CD4-positive, alpha-beta memory T cell (primary cell): ENCODE data around the gene C5AR1. TPM values are rescaled to one million over a fixed set of nuclear protein-coding genes. Genes with fewer than 3 reads are reported as not detected.

Source experiments
- CTCF ChIA-PET: fragments of 350-600 bp; sonication (Branson Sonifier 250); formaldehyde crosslinking; loops from one replicate; lab custom pipeline; 2021; ENCODE audit warnings: inconsistent platforms; ENCODE audit not compliant: partially characterized antibody; lab: Charles Lee
- POLR2A ChIA-PET: fragments of 350-600 bp; sonication (Branson Sonifier 250); formaldehyde crosslinking; loops from one replicate; lab custom pipeline; 2021; ENCODE audit not compliant: partially characterized antibody; lab: Charles Lee
- DNase-seq, 5 donors: peaks; one replicate each; pipeline versions ENCODE4 v3.0.0 to v3.0.0-alpha.2; 2020 to 2022; ENCODE audit warnings: mixed read lengths in 1 of 5
- H3K27ac ChIP-seq: one replicate; pipeline ENCODE4 v1.7.0; 2013; ENCODE audit warnings: low read depth, low read length
- H3K27me3 ChIP-seq: 2 replicates; pipeline ENCODE4 v1.7.0; 2013; ENCODE audit warnings: mild to moderate bottlenecking, low read length, moderate library complexity; ENCODE audit not compliant: insufficient read depth
- H3K36me3 ChIP-seq: 2 replicates; pipeline ENCODE4 v1.7.0; 2013; ENCODE audit warnings: mild to moderate bottlenecking, low read length, moderate library complexity; ENCODE audit not compliant: insufficient read depth
- H3K4me1 ChIP-seq: 2 replicates; pipeline ENCODE4 v1.7.0; 2013; ENCODE audit warnings: mild to moderate bottlenecking, low read length, moderate library complexity; ENCODE audit not compliant: insufficient read depth
- H3K4me3 ChIP-seq, 2 donors: one replicate each; pipeline ENCODE4 v1.7.0; 2013; ENCODE audit warnings: low read length in 2 of 2, mild to moderate bottlenecking in 1 of 2
- H3K9me3 ChIP-seq, 2 donors: one replicate each; pipeline ENCODE4 v1.7.0; 2013; ENCODE audit warnings: low read length in 2 of 2, control low read depth in 1 of 2; ENCODE audit not compliant: control insufficient read depth in 1 of 2
- H3K27ac Mint-ChIP-seq, 7 donors: one replicate each; pipeline ENCODE4 v1.8.0; 2020 to 2021; ENCODE audit warnings: mixed read lengths in 7 of 7, mild to moderate bottlenecking in 6 of 7, inconsistent platforms in 3 of 7, moderate library complexity in 3 of 7
- H3K27me3 Mint-ChIP-seq, 2 donors: one replicate each; pipeline ENCODE4 v1.8.0; 2020 to 2021; ENCODE audit warnings: mixed read lengths in 2 of 2
- H3K36me3 Mint-ChIP-seq, 2 donors: one replicate each; pipeline ENCODE4 v1.8.0; 2020 to 2021; ENCODE audit warnings: mixed read lengths in 2 of 2, inconsistent platforms in 1 of 2, mild to moderate bottlenecking in 1 of 2
- H3K4me1 Mint-ChIP-seq, 4 donors: one replicate each; pipeline ENCODE4 v1.8.0; 2020 to 2021; ENCODE audit warnings: mixed read lengths in 4 of 4, mild to moderate bottlenecking in 1 of 4
- H3K4me3 Mint-ChIP-seq, 8 donors: one replicate each; pipeline ENCODE4 v1.8.0; 2020 to 2021; ENCODE audit warnings: mixed read lengths in 8 of 8, mild to moderate bottlenecking in 7 of 8, moderate library complexity in 6 of 8, inconsistent platforms in 3 of 8
- H3K9me3 Mint-ChIP-seq, 8 donors: one replicate each; pipeline ENCODE4 v1.8.0; 2020 to 2021; ENCODE audit warnings: mixed read lengths in 8 of 8, mild to moderate bottlenecking in 5 of 8, inconsistent platforms in 3 of 8, moderate library complexity in 1 of 8
- intact Hi-C: fragments of 100-400 bp; cut with micrococcal nuclease; formaldehyde crosslinking; loops from one replicate; pipeline ENCODE4 v1.15.1; 2023
- polyA plus RNA-seq, 2 donors: library from polyadenylated mRNA; unstranded; fragments of 300-500 nt; fragmentation: Illumina TruSeq; gene quantifications; one replicate each; pipeline ENCODE4 v1.2.3, GENCODE V29; 2021
- total RNA-seq, 2 experiments: library from RNA; stranded (reverse); gene quantifications; one replicate each; pipeline ENCODE4 v1.2.3, GENCODE V29; 2021

Gene C5AR1
- total and polyA plus RNA-seq, 4 experiments from 2014 or later = 4.1 to 4.6 TPM; not detected in 2

- peaks cover 0 to 2% (median 0%) of the 10 kb centered on the region in 8 donors for H3K9me3 Mint-ChIP-seq
- ChIA-PET CTCF (interaction anchor here (0.9 kb wide), 1 partner anchor 39 kb away, joined by 3 read pairs; no protein-coding TSS in a partner anchor), POLR2A (no interaction called here)
- Histone ChIP-seq H3K9me3 (no peaks in the 10 kb centered on the region), H3K36me3 (peaks cover 28% of the 10 kb centered on the region), H3K27me3 (no peaks in the 10 kb centered on the region), H3K4me1 (peaks cover 27% of the 10 kb centered on the region), H3K27ac (no peak overlapping the region), H3K4me3 (no peak overlapping the region)
- H3K4me3 Mint-ChIP-seq = peak overlapping the region in 2 of 8 donors; percentile 41 to 55
- peaks cover 23 to 58% (median 36%) of the 10 kb centered on the region in 4 donors for H3K4me1 Mint-ChIP-seq
- H3K36me3 Mint-ChIP-seq = peaks cover 31 to 44% of the 10 kb centered on the region in 2 donors
- intact Hi-C loops = no loop called here
- H3K27ac Mint-ChIP-seq = peak overlapping the region in 3 of 7 donors; percentile 13 to 65 (median 52)
- peaks cover 0 to 2% of the 10 kb centered on the region in 2 donors for H3K27me3 Mint-ChIP-seq
- DNase-seq = no peak
Measured at GRCh38 chr19:47352095-47352494, 42.4 kb downstream of the C5AR1 start.

GRCh38 chr19:47353307-47353712 is 43.6 kb downstream of the C5AR1 start:
- H3K36me3 ChIP-seq = peaks cover 40% of the 10 kb centered on the region
- H3K4me1 Mint-ChIP-seq = peaks cover 23 to 57% (median 36%) of the 10 kb centered on the region in 4 donors

GRCh38 chr19:47356900-47357299 is 47.2 kb downstream of the C5AR1 start:
- ChIA-PET CTCF (interaction anchor here (1.2 to 1.4 kb wide), 2 partner anchors 8 to 34 kb away, joined by 3 to 7 read pairs; partner anchors contain the start of gene DHX34), POLR2A (no interaction called here)
- no peaks in the 10 kb centered on the region for H3K27me3 ChIP-seq
- Mint-ChIP-seq H3K36me3 (peaks cover 57 to 65% of the 10 kb centered on the region in 2 donors), H3K9me3 (no peaks in the 10 kb centered on the region), H3K27me3 (no peaks in the 10 kb centered on the region), H3K4me3 (no peak overlapping the region), H3K4me1 (peaks cover 1 to 33% (median 8%) of the 10 kb centered on the region in 4 donors), H3K27ac (no peak overlapping the region)
- intact Hi-C loops = no loop called here
- H3K4me3 ChIP-seq = no peak overlapping the region
- H3K4me1 ChIP-seq = no peaks in the 10 kb centered on the region
- DNase-seq = no peak
- H3K27ac ChIP-seq = no peak overlapping the region
- no peaks in the 10 kb centered on the region for H3K9me3 ChIP-seq
- H3K36me3 ChIP-seq = peaks cover 61% of the 10 kb centered on the region

More at GRCh38 chr19:47353307-47353712, 43.6 kb downstream of the C5AR1 start:
- peaks cover 41 to 55% of the 10 kb centered on the region in 2 donors for H3K36me3 Mint-ChIP-seq
- H3K4me3 Mint-ChIP-seq = no peak overlapping the region
- Histone ChIP-seq H3K4me1 (peaks cover 27% of the 10 kb centered on the region), H3K4me3 (no peak overlapping the region), H3K27me3 (no peaks in the 10 kb centered on the region), H3K9me3 (no peaks in the 10 kb centered on the region), H3K27ac (no peak overlapping the region)
- intact Hi-C loops = no loop called here
- no peak overlapping the region for H3K27ac Mint-ChIP-seq
- ChIA-PET CTCF (no interaction called here), POLR2A (no interaction called here)
- no peak for DNase-seq
- H3K27me3 Mint-ChIP-seq = no peaks in the 10 kb centered on the region
- peaks cover 0 to 2% (median 0%) of the 10 kb centered on the region in 8 donors for H3K9me3 Mint-ChIP-seq

- ChIA-PET CTCF (interaction anchor here (1.2 to 1.4 kb wide), 2 partner anchors 9 to 33 kb away, joined by 3 to 7 read pairs; partner anchors contain the start of gene DHX34), POLR2A (interaction anchor here (1.2 kb wide), 1 partner anchor 9 kb away, joined by 3 read pairs; the partner anchor contains the start of gene DHX34)
- H3K9me3 Mint-ChIP-seq = no peaks in the 10 kb centered on the region
- peaks cover 0 to 22% (median 3%) of the 10 kb centered on the region in 4 donors for H3K4me1 Mint-ChIP-seq
- no peaks in the 10 kb centered on the region for H3K27me3 Mint-ChIP-seq
- no peak overlapping the region for H3K4me3 ChIP-seq
- H3K27ac ChIP-seq = no peak overlapping the region
- intact Hi-C loops = no loop called here
- H3K27ac Mint-ChIP-seq = no peak overlapping the region
- H3K36me3 Mint-ChIP-seq = peaks cover 53 to 64% of the 10 kb centered on the region in 2 donors
- no peaks in the 10 kb centered on the region for H3K27me3 ChIP-seq
- H3K36me3 ChIP-seq = peaks cover 63% of the 10 kb centered on the region
- no peaks in the 10 kb centered on the region for H3K9me3 ChIP-seq
- H3K4me3 Mint-ChIP-seq = no peak overlapping the region
- DNase-seq = no peak
- H3K4me1 ChIP-seq = no peaks in the 10 kb centered on the region
Measured at GRCh38 chr19:47357788-47358680, 48.4 kb downstream of the C5AR1 start.

GRCh38 chr19:47358936-47359335 is 49.3 kb downstream of the C5AR1 start:
- Histone ChIP-seq H3K9me3 (no peaks in the 10 kb centered on the region), H3K4me1 (no peaks in the 10 kb centered on the region), H3K4me3 (no peak overlapping the region), H3K27me3 (no peaks in the 10 kb centered on the region), H3K36me3 (peaks cover 64% of the 10 kb centered on the region), H3K27ac (no peak overlapping the region)
- Mint-ChIP-seq H3K4me1 (peaks cover 0 to 18% (median 1%) of the 10 kb centered on the region in 4 donors), H3K4me3 (no peak overlapping the region), H3K27ac (no peak overlapping the region), H3K27me3 (no peaks in the 10 kb centered on the region), H3K9me3 (no peaks in the 10 kb centered on the region), H3K36me3 (peaks cover 54 to 66% of the 10 kb centered on the region in 2 donors)
- intact Hi-C loops = no loop called here
- DNase-seq = no peak
- POLR2A ChIA-PET = interaction anchor here (1.2 kb wide), 1 partner anchor 10 kb away, joined by 3 read pairs; the partner anchor contains the start of gene DHX34
- CTCF ChIA-PET = interaction anchor here (0.9 kb wide), 1 partner anchor 33 kb away, joined by 4 read pairs; no protein-coding TSS in a partner anchor

GRCh38 chr19:47362321-47362720 is 52.7 kb downstream of the C5AR1 start:
- peaks cover 41 to 68% of the 10 kb centered on the region in 2 donors for H3K36me3 Mint-ChIP-seq
- H3K4me1 Mint-ChIP-seq = peaks cover 0 to 7% (median under 1%) of the 10 kb centered on the region in 4 donors
- H3K27ac Mint-ChIP-seq = no peak overlapping the region
- H3K4me1 ChIP-seq = no peaks in the 10 kb centered on the region
- no peak overlapping the region for H3K4me3 ChIP-seq
- no peaks in the 10 kb centered on the region for H3K27me3 ChIP-seq
- H3K9me3 ChIP-seq = no peaks in the 10 kb centered on the region
- ChIA-PET POLR2A (no interaction called here), CTCF (interaction anchor here (0.6 kb wide), 1 partner anchor 65 kb away, joined by 3 read pairs; no protein-coding TSS in a partner anchor)
- H3K4me3 Mint-ChIP-seq = no peak overlapping the region
- no peak overlapping the region for H3K27ac ChIP-seq
- H3K9me3 Mint-ChIP-seq = no peaks in the 10 kb centered on the region
- peaks cover 55% of the 10 kb centered on the region for H3K36me3 ChIP-seq
- DNase-seq = no peak
- intact Hi-C loops = no loop called here
- H3K27me3 Mint-ChIP-seq = no peaks in the 10 kb centered on the region
